ENCODE results near the gene PLCL2.
A peak's percentile ranks its signal among the peaks of the same experiment; 100 is the strongest.

Gene PLCL2

GRCh38 chr3:16998236-16998923 is 113.6 kb downstream of the PLCL2 start:
- H4K91ac ChIP-seq (ENCODE audit: low read depth, low read length), result no peak overlapping the region
- no peak overlapping the region for H3K4me3 ChIP-seq (ENCODE audit: low read depth, low read length)
- no peak overlapping the region for H3K4ac ChIP-seq (ENCODE audit: low read depth, low read length)
- H3K18ac ChIP-seq (ENCODE audit: low read length), result no peak overlapping the region
- H2AK5ac ChIP-seq (ENCODE audit: low read length), result no peak overlapping the region
- no peak overlapping the region for H3K23ac ChIP-seq (ENCODE audit: low read length)
- H3K4me2 ChIP-seq (ENCODE audit: low read length), result no peak overlapping the region
- no peaks in the 10 kb centered on the region for H3K36me3 ChIP-seq (ENCODE audit: control insufficient read depth in 1 of 2, insufficient read depth in 2 of 2, low read length in 2 of 2)
- H4K8ac ChIP-seq (ENCODE audit: low read depth, low read length), result no peak overlapping the region
- H3K27me3 ChIP-seq (ENCODE audit: insufficient read depth, low read length), result no peaks in the 10 kb centered on the region
- no CpG with 5 or more reads among the region's 3 CpGs for WGBS (ENCODE audit: extremely low coverage, insufficient coverage, insufficient read length)
- H3K9me3 ChIP-seq (ENCODE audit: insufficient read depth, low read depth, low read length), result no peaks in the 10 kb centered on the region
- H4K12ac ChIP-seq (ENCODE audit: low read depth, low read length), result no peak overlapping the region
- H3K14ac ChIP-seq (ENCODE audit: low read length), result no peak overlapping the region
- H2AFZ ChIP-seq (ENCODE audit: insufficient read depth, low read length, poor library complexity), result no peak overlapping the region
- DNase-seq, result no peak
- no peak overlapping the region for H2BK120ac ChIP-seq (ENCODE audit: insufficient read depth, low read length, poor library complexity)
- H3K79me2 ChIP-seq (ENCODE audit: control insufficient read depth, insufficient read depth, low read length, poor library complexity), result no peaks in the 10 kb centered on the region
- H2BK12ac ChIP-seq (ENCODE audit: low read length), result no peak overlapping the region
- peaks cover 0 to 2% of the 10 kb centered on the region in 2 experiments for H3K4me1 ChIP-seq (ENCODE audit: control insufficient read depth in 1 of 2, insufficient read depth in 2 of 2, low read length in 2 of 2)
- no peaks in the 10 kb centered on the region for H3K79me1 ChIP-seq (ENCODE audit: low read length)
- H2BK5ac ChIP-seq (ENCODE audit: low read depth, low read length, poor library complexity), result no peak overlapping the region
- no peak overlapping the region for H3K27ac ChIP-seq (ENCODE audit: low read depth, low read length)
- H3K9ac ChIP-seq (ENCODE audit: low read length), result no peak overlapping the region

GRCh38 chr3:16999161-16999560 is 114.4 kb downstream of the PLCL2 start:
- no peak overlapping the region for H2AFZ ChIP-seq (ENCODE audit: insufficient read depth, low read length, poor library complexity)
- H3K14ac ChIP-seq (ENCODE audit: low read length), result no peak overlapping the region
- WGBS (ENCODE audit: extremely low coverage, insufficient coverage, insufficient read length), result no CpG with 5 or more reads among the region's 2 CpGs
- H3K27ac ChIP-seq (ENCODE audit: low read depth, low read length), result no peak overlapping the region
- no peak overlapping the region for H2BK12ac ChIP-seq (ENCODE audit: low read length)
- H2BK5ac ChIP-seq (ENCODE audit: low read depth, low read length, poor library complexity), result no peak overlapping the region
- H3K23ac ChIP-seq (ENCODE audit: low read length), result no peak overlapping the region
- no peak overlapping the region for H4K91ac ChIP-seq (ENCODE audit: low read depth, low read length)
- H2BK120ac ChIP-seq (ENCODE audit: insufficient read depth, low read length, poor library complexity), result no peak overlapping the region
- no peaks in the 10 kb centered on the region for H3K9me3 ChIP-seq (ENCODE audit: insufficient read depth, low read depth, low read length)
- H3K27me3 ChIP-seq (ENCODE audit: insufficient read depth, low read length), result no peaks in the 10 kb centered on the region
- no peaks in the 10 kb centered on the region for H3K79me1 ChIP-seq (ENCODE audit: low read length)
- peaks cover 0 to 3% of the 10 kb centered on the region in 2 experiments for H3K4me1 ChIP-seq (ENCODE audit: control insufficient read depth in 1 of 2, insufficient read depth in 2 of 2, low read length in 2 of 2)
- DNase-seq, result peak in 1 of 2 donors; percentile 34
- no peak overlapping the region for H4K12ac ChIP-seq (ENCODE audit: low read depth, low read length)
- no peak overlapping the region for H3K18ac ChIP-seq (ENCODE audit: low read length)
- H2AK5ac ChIP-seq (ENCODE audit: low read length), result no peak overlapping the region
- H3K4me3 ChIP-seq (ENCODE audit: low read depth, low read length), result no peak overlapping the region
- no peak overlapping the region for H3K4me2 ChIP-seq (ENCODE audit: low read length)
- H3K4ac ChIP-seq (ENCODE audit: low read depth, low read length), result no peak overlapping the region
- H3K9ac ChIP-seq (ENCODE audit: low read length), result no peak overlapping the region
- no peaks in the 10 kb centered on the region for H3K79me2 ChIP-seq (ENCODE audit: control insufficient read depth, insufficient read depth, low read length, poor library complexity)
- no peak overlapping the region for H4K8ac ChIP-seq (ENCODE audit: low read depth, low read length)
- no peaks in the 10 kb centered on the region for H3K36me3 ChIP-seq (ENCODE audit: control insufficient read depth in 1 of 2, insufficient read depth in 2 of 2, low read length in 2 of 2)

GRCh38 chr3:16999871-17000270 is 115.1 kb downstream of the PLCL2 start:
- no peak overlapping the region for H2AK5ac ChIP-seq (ENCODE audit: low read length)
- H3K4me1 ChIP-seq (ENCODE audit: control insufficient read depth in 1 of 2, insufficient read depth in 2 of 2, low read length in 2 of 2), result peaks cover 0 to 3% of the 10 kb centered on the region in 2 experiments
- H2AFZ ChIP-seq (ENCODE audit: insufficient read depth, low read length, poor library complexity), result no peak overlapping the region
- no peak overlapping the region for H3K4me3 ChIP-seq (ENCODE audit: low read depth, low read length)
- no peak overlapping the region for H2BK12ac ChIP-seq (ENCODE audit: low read length)
- H3K23ac ChIP-seq (ENCODE audit: low read length), result no peak overlapping the region
- no peak overlapping the region for H3K4me2 ChIP-seq (ENCODE audit: low read length)
- H4K91ac ChIP-seq (ENCODE audit: low read depth, low read length), result no peak overlapping the region
- no peak overlapping the region for H3K4ac ChIP-seq (ENCODE audit: low read depth, low read length)
- no peak overlapping the region for H4K8ac ChIP-seq (ENCODE audit: low read depth, low read length)
- H3K79me1 ChIP-seq (ENCODE audit: low read length), result no peaks in the 10 kb centered on the region
- no peaks in the 10 kb centered on the region for H3K27me3 ChIP-seq (ENCODE audit: insufficient read depth, low read length)
- no peak overlapping the region for H4K12ac ChIP-seq (ENCODE audit: low read depth, low read length)
- no peaks in the 10 kb centered on the region for H3K9me3 ChIP-seq (ENCODE audit: insufficient read depth, low read depth, low read length)
- no peaks in the 10 kb centered on the region for H3K79me2 ChIP-seq (ENCODE audit: control insufficient read depth, insufficient read depth, low read length, poor library complexity)
- no peak overlapping the region for H3K18ac ChIP-seq (ENCODE audit: low read length)
- no peak overlapping the region for H2BK5ac ChIP-seq (ENCODE audit: low read depth, low read length, poor library complexity)
- H3K9ac ChIP-seq (ENCODE audit: low read length), result no peak overlapping the region
- DNase-seq, result no peak
- no peak overlapping the region for H3K14ac ChIP-seq (ENCODE audit: low read length)
- H3K36me3 ChIP-seq (ENCODE audit: control insufficient read depth in 1 of 2, insufficient read depth in 2 of 2, low read length in 2 of 2), result no peaks in the 10 kb centered on the region
- no peak overlapping the region for H2BK120ac ChIP-seq (ENCODE audit: insufficient read depth, low read length, poor library complexity)
- no peak overlapping the region for H3K27ac ChIP-seq (ENCODE audit: low read depth, low read length)

- Histone ChIP-seq H2BK120ac (ENCODE audit: insufficient read depth, low read length, poor library complexity) (no peak overlapping the region), H2BK5ac (ENCODE audit: low read depth, low read length, poor library complexity) (no peak overlapping the region), H3K79me1 (ENCODE audit: low read length) (no peaks in the 10 kb centered on the region), H2BK12ac (ENCODE audit: low read length) (no peak overlapping the region), H4K91ac (ENCODE audit: low read depth, low read length) (no peak overlapping the region), H3K4me3 (ENCODE audit: low read depth, low read length) (no peak overlapping the region), H3K4me1 (ENCODE audit: control insufficient read depth in 1 of 2, insufficient read depth in 2 of 2, low read length in 2 of 2) (peaks cover 0 to 5% of the 10 kb centered on the region in 2 experiments), H4K12ac (ENCODE audit: low read depth, low read length) (no peak overlapping the region), H3K9me3 (ENCODE audit: insufficient read depth, low read depth, low read length) (no peaks in the 10 kb centered on the region), H3K27ac (ENCODE audit: low read depth, low read length) (no peak overlapping the region), H3K27me3 (ENCODE audit: insufficient read depth, low read length) (no peaks in the 10 kb centered on the region), H3K23ac (ENCODE audit: low read length) (peak overlapping the region; percentile 54), H3K4ac (ENCODE audit: low read depth, low read length) (no peak overlapping the region), H3K9ac (ENCODE audit: low read length) (no peak overlapping the region), H3K4me2 (ENCODE audit: low read length) (no peak overlapping the region), H3K36me3 (ENCODE audit: control insufficient read depth in 1 of 2, insufficient read depth in 2 of 2, low read length in 2 of 2) (no peaks in the 10 kb centered on the region), H2AK5ac (ENCODE audit: low read length) (no peak overlapping the region), H3K79me2 (ENCODE audit: control insufficient read depth, insufficient read depth, low read length, poor library complexity) (no peaks in the 10 kb centered on the region), H4K8ac (ENCODE audit: low read depth, low read length) (no peak overlapping the region), H3K14ac (ENCODE audit: low read length) (no peak overlapping the region), H2AFZ (ENCODE audit: insufficient read depth, low read length, poor library complexity) (no peak overlapping the region), H3K18ac (ENCODE audit: low read length) (no peak overlapping the region)
- peak; percentile 1 to 44 for DNase-seq
These were observed 118.7 kb downstream of the PLCL2 start for GRCh38 chr3:17003457-17003856.
